H1 (cell line): ENCODE results near the gene DHX57. TPM values are rescaled to one million over a fixed set of nuclear protein-coding genes. Genes with fewer than 3 reads are reported as not detected.

Source experiments
- CHD1 ChIP-seq: IDR thresholded peaks from 2 replicates; pipeline ENCODE4 v1.6.1; 2012; ENCODE audit warnings: low read depth, low read length, improper control_type of control experiment
- NANOG ChIP-seq: IDR thresholded peaks from 2 replicates; pipeline ENCODE4 v1.6.1; 2011; ENCODE audit warnings: low read length, low read depth, mild to moderate bottlenecking, inconsistent platforms; ENCODE audit not compliant: insufficient read depth, poor library complexity, severe bottlenecking
- polyA plus RNA-seq, 7 experiments: library from polyadenylated mRNA; depleted of rRNA in 3 of 7; stranded (reverse) in 5 of 7; unstranded in 2 of 7; fragments of >200 nt in 5 of 7; fragments of 200-250 nt in 2 of 7; gene quantifications; 1 replicate in 5 of 7; 2 replicates in 1 of 7; 4 replicates in 1 of 7; pipeline versions ENCODE4 v1.2.1 to v1.2.3, GENCODE V29; 2011 to 2013; ENCODE audit warnings: missing spikeins in 2 of 7, mixed read lengths in 2 of 7
- total RNA-seq: library from RNA; stranded (reverse); fragmentation: NEBNext Ultra II Directional; extraction: Animal tissue kit (Norgen Biotek cat#: 25700); gene quantifications from 2 replicates; pipeline ENCODE4 v1.2.1, GENCODE V29; 2021

The DHX57 gene
- total and polyA plus RNA-seq, 2 of the 8 experiments (the other 6 are each of a cell fraction or from before 2014, with no cell fraction given) = 10.7 to 32.9 TPM

GRCh38 chr2:38886063-38886462, 10.3 kb upstream of the DHX57 start (continued):
- no peak for TF ChIP-seq CHD1
- no peak for TF ChIP-seq NANOG
- TF ChIP-seq, all 59 proteins: peak for 0
